Cardiac fibroblast (primary cell): Measurements from ENCODE around the gene GGN.

Source experiments
- DNase-seq, 2 donors: peaks; one replicate each; pipeline versions ENCODE4 v3.0.0 to v3.0.0-alpha.2; 2010; ENCODE audit warnings: low read depth in 2 of 2
- H3K4me3 ChIP-seq, 2 donors: replicated peaks in 1 of 2; 1 replicate in 1 of 2; 2 replicates in 1 of 2; pipeline ENCODE4 v1.5.1; 2011; ENCODE audit warnings: low read depth in 2 of 2, low read length in 2 of 2, mild to moderate bottlenecking in 2 of 2, moderate library complexity in 1 of 2
- TF ChIP-seq, protein P1 (sequence below): IDR thresholded peaks from one replicate; pipeline ENCODE4 v1.5.1; 2011; ENCODE audit warnings: low read depth, mild to moderate bottlenecking, low read length, inconsistent platforms

The GGN gene

DNA sequence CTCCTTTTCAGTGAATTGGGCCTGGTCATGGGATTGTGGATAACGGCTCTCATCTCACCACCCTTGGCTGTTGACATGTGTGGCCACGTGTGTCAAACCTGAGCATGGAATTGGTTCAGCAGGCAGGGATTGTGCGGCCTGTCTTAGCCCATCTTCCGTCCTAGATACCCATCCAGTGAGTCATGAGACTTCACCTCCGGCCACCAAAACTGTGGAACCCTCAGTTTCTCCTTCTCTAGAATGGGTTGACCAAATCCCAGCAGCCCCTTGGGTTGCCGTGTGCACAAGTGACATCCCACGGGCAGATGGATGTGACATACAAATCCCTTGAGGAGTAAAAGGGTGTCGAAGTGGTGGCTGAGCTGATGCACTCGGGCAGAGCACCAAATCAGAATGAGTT is 6.7 kb downstream of the GGN start:
- DNase-seq: no peak
- TF ChIP-seq, protein P1, sequence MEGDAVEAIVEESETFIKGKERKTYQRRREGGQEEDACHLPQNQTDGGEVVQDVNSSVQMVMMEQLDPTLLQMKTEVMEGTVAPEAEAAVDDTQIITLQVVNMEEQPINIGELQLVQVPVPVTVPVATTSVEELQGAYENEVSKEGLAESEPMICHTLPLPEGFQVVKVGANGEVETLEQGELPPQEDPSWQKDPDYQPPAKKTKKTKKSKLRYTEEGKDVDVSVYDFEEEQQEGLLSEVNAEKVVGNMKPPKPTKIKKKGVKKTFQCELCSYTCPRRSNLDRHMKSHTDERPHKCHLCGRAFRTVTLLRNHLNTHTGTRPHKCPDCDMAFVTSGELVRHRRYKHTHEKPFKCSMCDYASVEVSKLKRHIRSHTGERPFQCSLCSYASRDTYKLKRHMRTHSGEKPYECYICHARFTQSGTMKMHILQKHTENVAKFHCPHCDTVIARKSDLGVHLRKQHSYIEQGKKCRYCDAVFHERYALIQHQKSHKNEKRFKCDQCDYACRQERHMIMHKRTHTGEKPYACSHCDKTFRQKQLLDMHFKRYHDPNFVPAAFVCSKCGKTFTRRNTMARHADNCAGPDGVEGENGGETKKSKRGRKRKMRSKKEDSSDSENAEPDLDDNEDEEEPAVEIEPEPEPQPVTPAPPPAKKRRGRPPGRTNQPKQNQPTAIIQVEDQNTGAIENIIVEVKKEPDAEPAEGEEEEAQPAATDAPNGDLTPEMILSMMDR: no peak
- no peak overlapping the region for H3K4me3 ChIP-seq

- no peak for DNase-seq
- H3K4me3 ChIP-seq: no peak overlapping the region
- TF ChIP-seq, protein P1: no peak
These were observed 9.0 kb downstream of the GGN start for GRCh38 chr19:38378866-38379265.

GRCh38 chr19:38377052-38377451 is 10.8 kb downstream of the GGN start:
- TF ChIP-seq, protein P1: no peak
- no peak overlapping the region for H3K4me3 ChIP-seq
- no peak for DNase-seq

DNA sequence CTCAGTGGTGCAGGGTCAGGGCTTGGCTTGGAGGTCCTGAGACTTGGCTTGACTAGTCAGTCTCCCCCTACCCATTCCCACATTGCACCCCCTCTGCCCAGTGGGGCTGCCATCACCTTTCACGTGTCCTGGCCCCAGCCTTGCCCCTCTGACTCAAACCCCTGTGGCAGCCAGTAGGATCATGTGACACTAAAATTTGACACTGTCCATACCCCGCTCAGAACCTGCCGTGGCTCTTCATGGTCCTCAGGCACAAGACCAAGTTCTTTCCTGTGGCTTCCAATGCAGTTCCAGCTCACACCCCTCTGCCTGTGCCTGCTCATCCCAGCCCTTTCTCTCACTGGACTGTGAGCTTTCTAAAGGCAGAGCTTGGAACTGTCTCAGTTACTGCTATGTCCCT is 11.3 kb downstream of the GGN start:
- no peak overlapping the region for H3K4me3 ChIP-seq
- TF ChIP-seq, protein P1: no peak
- no peak for DNase-seq

GRCh38 chr19:38375748-38376147 is 12.1 kb downstream of the GGN start:
- TF ChIP-seq, protein P1: no peak
- DNase-seq: peak; percentile 23 to 62
- peak overlapping the region; percentile 90 to 91 for H3K4me3 ChIP-seq

DNA sequence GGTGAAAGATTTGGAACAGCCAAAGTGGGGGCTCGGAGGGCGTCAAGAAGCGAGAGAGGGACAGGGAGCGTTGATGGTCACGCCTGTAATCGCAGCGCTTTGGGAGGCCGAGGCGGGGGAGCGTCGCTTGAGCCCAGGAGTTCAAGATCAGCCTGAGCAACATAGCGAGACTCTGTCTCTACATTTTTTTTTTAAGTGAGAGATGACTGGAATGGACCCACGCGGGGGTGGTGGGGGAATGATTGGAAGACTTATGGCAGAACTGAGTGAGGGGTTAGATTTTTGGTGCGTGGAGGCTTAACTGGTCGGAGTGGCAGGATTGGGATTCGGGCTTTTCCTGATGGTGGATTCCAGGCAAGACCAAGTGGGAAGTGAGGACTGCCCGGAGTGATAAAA is 12.7 kb downstream of the GGN start:
- TF ChIP-seq, protein P1: no peak
- no peak for DNase-seq

More for the DNA sequence above, 12.7 kb downstream of the GGN start:
- H3K4me3 ChIP-seq: peak overlapping the region; percentile 90 to 91
